ENCODE data around the gene DEDD. TPM values are rescaled to one million over a fixed set of nuclear protein-coding genes. Genes with fewer than 3 reads are reported as not detected.

Gene DEDD
- total and polyA plus RNA-seq, 2 of the 13 experiments (the other 11 are each of a cell fraction or from before 2014, with no cell fraction given), result 12.6 to 27.8 TPM

DNA sequence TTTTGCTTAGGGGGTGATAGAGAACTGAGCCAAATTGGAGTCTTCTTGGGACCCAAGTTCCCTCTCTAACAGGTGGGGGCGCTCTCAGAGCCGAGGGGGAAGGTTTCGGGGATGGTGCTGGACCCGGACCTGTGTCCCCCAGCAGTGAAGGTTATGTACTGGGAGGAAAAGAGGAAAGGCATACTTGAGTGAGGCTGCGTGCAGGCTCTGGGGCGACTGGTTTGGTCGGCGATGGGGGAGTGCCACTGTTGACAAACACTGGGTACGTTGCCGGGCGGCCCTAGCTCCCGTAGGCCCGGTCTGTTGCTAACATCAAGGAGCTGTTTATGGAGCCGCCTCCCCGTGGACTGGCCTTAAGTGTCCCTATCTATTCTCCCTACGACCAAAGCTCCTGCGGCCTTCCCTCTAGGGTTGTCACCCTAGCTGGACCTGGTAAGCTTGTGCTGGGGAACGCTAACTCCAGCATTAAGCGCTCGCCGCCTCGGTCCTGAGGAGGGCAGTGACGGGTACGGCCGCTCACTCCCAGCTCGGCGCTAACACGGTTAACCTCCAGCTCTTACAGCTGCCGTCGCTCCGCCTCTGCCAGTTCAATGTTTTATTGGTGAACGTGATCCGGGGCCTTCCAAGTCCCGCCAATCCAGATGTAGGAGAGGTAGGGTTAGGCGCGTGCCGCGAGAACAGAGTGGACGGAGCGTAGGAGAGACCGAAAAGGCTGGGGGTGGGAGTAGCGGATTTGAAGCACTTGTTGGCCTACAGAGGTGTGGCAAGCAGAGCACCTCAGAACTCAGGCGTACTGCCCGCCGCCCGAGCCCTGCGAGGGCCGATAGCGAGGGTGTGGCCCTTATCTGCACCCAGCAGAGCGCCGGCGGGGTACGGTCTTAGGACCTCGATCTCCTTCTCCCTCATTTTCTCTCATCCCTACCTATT is 33.5 kb upstream of the DEDD start, which contains the start of gene PPOX (continued):
- TF ChIP-seq ZNF704 (CRISPR knock-in tag; IDR thresholded peaks at IDR 0.05; ENCODE audit: borderline replicate concordance), result peak; percentile 12; the same call in 1 of the 2 replicates
- TF ChIP-seq THYN1 (CRISPR knock-in tag; IDR thresholded peaks at IDR 0.05; ENCODE audit: borderline replicate concordance, low read depth), result no peak
- peak; percentile 9; the same call in 1 of the 2 replicates for TF ChIP-seq STAG1 (CRISPR knock-in tag; IDR thresholded peaks at IDR 0.05)
- no peak for TF ChIP-seq NFE2 (CRISPR knock-in tag; IDR thresholded peaks at IDR 0.05)
- TF ChIP-seq POLR2A (IDR thresholded peaks at IDR 0.05; ENCODE audit: insufficient read depth in 1 of 2, low read depth in 2 of 2, low read length in 2 of 2), result peak; percentile 69 to 79
- TF ChIP-seq ZSCAN25 (CRISPR knock-in tag; IDR thresholded peaks at IDR 0.05), result peak; percentile 87
- TF ChIP-seq, protein P1, sequence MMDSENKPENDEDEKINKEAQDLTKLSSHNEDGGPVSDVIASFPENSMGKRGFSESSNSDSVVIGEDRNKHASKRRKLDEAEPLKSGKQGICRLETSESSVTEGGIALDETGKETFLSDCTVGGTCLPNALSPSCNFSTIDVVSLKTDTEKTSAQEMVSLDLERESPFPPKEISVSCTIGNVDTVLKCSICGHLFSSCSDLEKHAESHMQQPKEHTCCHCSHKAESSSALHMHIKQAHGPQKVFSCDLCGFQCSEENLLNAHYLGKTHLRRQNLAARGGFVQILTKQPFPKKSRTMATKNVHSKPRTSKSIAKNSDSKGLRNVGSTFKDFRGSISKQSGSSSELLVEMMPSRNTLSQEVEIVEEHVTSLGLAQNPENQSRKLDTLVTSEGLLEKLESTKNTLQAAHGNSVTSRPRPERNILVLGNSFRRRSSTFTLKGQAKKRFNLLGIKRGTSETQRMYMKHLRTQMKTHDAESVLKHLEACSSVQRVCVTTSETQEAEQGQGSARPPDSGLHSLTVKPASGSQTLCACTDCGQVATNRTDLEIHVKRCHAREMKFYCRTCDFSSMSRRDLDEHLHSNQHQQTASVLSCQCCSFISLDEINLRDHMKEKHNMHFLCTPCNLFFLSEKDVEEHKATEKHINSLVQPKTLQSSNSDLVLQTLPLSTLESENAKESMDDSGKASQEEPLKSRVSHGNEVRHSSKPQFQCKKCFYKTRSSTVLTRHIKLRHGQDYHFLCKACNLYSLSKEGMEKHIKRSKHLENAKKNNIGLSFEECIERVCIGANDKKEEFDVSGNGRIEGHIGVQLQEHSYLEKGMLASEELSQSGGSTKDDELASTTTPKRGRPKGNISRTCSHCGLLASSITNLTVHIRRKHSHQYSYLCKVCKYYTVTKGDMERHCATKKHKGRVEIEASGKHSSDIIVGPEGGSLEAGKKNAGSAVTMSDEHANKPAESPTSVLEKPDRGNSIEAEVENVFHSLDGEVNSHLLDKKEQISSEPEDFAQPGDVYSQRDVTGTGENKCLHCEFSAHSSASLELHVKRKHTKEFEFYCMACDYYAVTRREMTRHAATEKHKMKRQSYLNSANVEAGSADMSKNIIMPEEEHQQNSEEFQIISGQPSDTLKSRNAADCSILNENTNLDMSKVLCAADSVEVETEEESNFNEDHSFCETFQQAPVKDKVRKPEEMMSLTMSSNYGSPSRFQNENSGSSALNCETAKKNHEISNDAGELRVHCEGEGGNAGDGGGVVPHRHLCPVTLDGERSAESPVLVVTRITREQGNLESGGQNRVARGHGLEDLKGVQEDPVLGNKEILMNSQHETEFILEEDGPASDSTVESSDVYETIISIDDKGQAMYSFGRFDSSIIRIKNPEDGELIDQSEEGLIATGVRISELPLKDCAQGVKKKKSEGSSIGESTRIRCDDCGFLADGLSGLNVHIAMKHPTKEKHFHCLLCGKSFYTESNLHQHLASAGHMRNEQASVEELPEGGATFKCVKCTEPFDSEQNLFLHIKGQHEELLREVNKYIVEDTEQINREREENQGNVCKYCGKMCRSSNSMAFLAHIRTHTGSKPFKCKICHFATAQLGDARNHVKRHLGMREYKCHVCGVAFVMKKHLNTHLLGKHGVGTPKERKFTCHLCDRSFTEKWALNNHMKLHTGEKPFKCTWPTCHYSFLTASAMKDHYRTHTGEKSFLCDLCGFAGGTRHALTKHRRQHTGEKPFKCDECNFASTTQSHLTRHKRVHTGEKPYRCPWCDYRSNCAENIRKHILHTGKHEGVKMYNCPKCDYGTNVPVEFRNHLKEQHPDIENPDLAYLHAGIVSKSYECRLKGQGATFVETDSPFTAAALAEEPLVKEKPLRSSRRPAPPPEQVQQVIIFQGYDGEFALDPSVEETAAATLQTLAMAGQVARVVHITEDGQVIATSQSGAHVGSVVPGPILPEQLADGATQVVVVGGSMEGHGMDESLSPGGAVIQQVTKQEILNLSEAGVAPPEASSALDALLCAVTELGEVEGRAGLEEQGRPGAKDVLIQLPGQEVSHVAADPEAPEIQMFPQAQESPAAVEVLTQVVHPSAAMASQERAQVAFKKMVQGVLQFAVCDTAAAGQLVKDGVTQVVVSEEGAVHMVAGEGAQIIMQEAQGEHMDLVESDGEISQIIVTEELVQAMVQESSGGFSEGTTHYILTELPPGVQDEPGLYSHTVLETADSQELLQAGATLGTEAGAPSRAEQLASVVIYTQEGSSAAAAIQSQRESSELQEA (CRISPR knock-in tag; IDR thresholded peaks at IDR 0.05; ENCODE audit: not compliant biosample characterization), result no peak
- no peak for TF ChIP-seq GFI1 (CRISPR knock-in tag; IDR thresholded peaks at IDR 0.05; ENCODE audit: borderline replicate concordance)
- no peak for TF ChIP-seq ZBTB3 (CRISPR knock-in tag; IDR thresholded peaks at IDR 0.05; ENCODE audit: borderline replicate concordance, low read depth)
- no peak for TF ChIP-seq SMARCE1 (IDR thresholded peaks at IDR 0.05; ENCODE audit: borderline replicate concordance)
- TF ChIP-seq, protein P2, sequence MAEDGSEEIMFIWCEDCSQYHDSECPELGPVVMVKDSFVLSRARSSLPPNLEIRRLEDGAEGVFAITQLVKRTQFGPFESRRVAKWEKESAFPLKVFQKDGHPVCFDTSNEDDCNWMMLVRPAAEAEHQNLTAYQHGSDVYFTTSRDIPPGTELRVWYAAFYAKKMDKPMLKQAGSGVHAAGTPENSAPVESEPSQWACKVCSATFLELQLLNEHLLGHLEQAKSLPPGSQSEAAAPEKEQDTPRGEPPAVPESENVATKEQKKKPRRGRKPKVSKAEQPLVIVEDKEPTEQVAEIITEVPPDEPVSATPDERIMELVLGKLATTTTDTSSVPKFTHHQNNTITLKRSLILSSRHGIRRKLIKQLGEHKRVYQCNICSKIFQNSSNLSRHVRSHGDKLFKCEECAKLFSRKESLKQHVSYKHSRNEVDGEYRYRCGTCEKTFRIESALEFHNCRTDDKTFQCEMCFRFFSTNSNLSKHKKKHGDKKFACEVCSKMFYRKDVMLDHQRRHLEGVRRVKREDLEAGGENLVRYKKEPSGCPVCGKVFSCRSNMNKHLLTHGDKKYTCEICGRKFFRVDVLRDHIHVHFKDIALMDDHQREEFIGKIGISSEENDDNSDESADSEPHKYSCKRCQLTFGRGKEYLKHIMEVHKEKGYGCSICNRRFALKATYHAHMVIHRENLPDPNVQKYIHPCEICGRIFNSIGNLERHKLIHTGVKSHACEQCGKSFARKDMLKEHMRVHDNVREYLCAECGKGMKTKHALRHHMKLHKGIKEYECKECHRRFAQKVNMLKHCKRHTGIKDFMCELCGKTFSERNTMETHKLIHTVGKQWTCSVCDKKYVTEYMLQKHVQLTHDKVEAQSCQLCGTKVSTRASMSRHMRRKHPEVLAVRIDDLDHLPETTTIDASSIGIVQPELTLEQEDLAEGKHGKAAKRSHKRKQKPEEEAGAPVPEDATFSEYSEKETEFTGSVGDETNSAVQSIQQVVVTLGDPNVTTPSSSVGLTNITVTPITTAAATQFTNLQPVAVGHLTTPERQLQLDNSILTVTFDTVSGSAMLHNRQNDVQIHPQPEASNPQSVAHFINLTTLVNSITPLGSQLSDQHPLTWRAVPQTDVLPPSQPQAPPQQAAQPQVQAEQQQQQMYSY (CRISPR knock-in tag; IDR thresholded peaks at IDR 0.05), result no peak
- no peak for TF ChIP-seq ATF7 (IDR thresholded peaks at IDR 0.05)
- no peak for TF ChIP-seq ATF7 (CRISPR knock-in tag; IDR thresholded peaks at IDR 0.05)
- no peak for TF ChIP-seq JUND (CRISPR knock-in tag; IDR thresholded peaks at IDR 0.05)
- TF ChIP-seq HNRNPK (IDR thresholded peaks at IDR 0.05; ENCODE audit: low read depth, low read length, poor library complexity, severe bottlenecking), result no peak
- peak; percentile 88 for TF ChIP-seq PHF20 (CRISPR knock-in tag; IDR thresholded peaks at IDR 0.05)

All from HepG2 (cell line).